ENCODE results near the gene SPTLC1.

The SPTLC1 gene

GRCh38 chr9:92095236-92095635 lies 20.0 kb downstream of the SPTLC1 start:
- no peak for DNase-seq (ENCODE audit: low spot score)

- no peak for DNase-seq (ENCODE audit: low spot score)
These were observed 20.6 kb downstream of the SPTLC1 start for GRCh38 chr9:92094655-92095054.

DNA sequence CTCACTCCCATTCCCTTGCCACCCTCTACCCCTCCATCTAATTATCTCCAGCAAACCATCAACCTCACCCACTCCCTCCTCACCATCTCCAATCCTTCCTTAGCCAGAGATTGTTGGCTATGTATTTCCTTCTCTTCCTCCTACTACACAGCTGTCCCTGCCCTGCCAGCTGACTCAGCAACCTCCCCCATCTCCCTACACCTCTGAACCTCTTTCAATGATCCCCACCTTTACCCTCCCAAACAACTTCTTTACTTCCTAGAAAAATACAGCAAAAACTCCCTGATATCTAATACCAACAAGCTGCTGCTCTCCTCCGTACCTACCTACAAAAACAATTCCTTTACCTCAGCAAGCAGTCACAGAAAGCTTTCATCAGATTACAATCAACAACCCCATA lies 37.3 kb downstream of the SPTLC1 start:
- no peak for DNase-seq (ENCODE audit: low spot score)

DNA sequence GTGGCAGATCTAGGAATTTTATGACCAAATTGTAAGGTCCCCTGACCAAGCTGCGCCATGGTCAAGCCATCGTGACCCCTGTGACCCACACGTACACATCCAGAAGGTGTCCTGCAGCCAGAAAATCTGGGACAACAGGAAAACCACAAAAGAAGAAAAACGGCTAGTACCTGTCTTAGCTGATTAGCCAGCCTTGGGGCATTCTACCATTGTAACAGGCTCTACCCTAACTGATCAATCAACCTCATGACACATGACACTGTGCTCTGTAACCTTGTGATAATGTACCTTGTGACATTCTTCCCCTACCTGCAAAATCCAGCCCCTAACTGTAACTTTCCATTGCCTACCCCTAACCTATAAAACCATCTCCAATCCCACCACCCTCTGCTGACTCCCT lies 43.6 kb downstream of the SPTLC1 start:
- DNase-seq (ENCODE audit: low spot score): no peak

DNA sequence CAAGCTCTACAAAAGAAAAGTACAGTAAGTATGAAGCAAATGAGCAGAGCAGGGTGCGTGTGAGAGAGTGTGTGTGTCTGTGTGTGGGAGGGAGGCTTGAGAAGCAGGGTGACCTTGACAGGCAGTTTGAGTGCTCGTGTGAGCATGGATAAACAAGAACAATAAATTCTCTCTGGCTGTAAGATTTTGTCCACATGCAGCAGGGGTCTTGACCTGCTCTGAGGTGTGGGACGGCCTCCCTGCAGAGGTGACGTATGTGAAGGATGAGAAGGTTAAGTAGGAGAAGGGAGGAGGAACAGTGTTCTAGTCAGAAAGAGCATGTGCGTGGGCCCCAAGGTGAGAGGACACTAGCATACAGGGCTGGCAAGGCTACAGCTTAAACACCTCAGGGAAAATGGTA lies 49.0 kb downstream of the SPTLC1 start:
- no peak for DNase-seq (ENCODE audit: low spot score)

GRCh38 chr9:92064711-92065110 lies 50.5 kb downstream of the SPTLC1 start:
- DNase-seq (ENCODE audit: low spot score): no peak

GRCh38 chr9:92061184-92061583 lies 54.0 kb downstream of the SPTLC1 start:
- DNase-seq (ENCODE audit: low spot score): no peak

GRCh38 chr9:92059661-92060060 lies 55.6 kb downstream of the SPTLC1 start:
- DNase-seq (ENCODE audit: low spot score): no peak

GRCh38 chr9:92058723-92059444 lies 56.3 kb downstream of the SPTLC1 start:
- DNase-seq (ENCODE audit: low spot score): no peak

GRCh38 chr9:92058026-92058425 lies 57.2 kb downstream of the SPTLC1 start:
- DNase-seq (ENCODE audit: low spot score): no peak

GRCh38 chr9:92057226-92057625 lies 58.0 kb downstream of the SPTLC1 start:
- DNase-seq (ENCODE audit: low spot score): no peak

DNA sequence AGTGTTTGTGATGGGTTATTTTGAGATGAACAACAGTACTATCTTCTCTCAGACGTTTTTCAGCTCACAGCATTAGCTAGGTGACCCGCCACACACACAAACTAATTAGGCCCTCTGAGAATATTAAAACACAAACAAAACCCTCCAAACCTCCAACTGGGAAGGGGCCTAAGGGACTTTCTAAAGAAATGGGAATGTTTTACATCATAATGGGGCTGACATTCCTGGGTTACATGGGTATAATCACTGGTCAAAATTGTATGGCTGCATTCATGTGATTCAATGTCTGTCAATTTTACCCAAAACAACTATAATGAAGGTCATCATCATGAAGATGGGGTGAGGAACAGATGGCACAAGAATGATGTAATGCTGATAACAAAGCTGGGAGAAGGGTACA lies 59.6 kb downstream of the SPTLC1 start:
- no peak for DNase-seq (ENCODE audit: low spot score)

- DNase-seq (ENCODE audit: low spot score): no peak
These were observed 66.1 kb downstream of the SPTLC1 start for GRCh38 chr9:92048924-92049625.

GRCh38 chr9:92047500-92047899 lies 67.7 kb downstream of the SPTLC1 start:
- peak; percentile 6 for DNase-seq (ENCODE audit: low spot score)

DNA sequence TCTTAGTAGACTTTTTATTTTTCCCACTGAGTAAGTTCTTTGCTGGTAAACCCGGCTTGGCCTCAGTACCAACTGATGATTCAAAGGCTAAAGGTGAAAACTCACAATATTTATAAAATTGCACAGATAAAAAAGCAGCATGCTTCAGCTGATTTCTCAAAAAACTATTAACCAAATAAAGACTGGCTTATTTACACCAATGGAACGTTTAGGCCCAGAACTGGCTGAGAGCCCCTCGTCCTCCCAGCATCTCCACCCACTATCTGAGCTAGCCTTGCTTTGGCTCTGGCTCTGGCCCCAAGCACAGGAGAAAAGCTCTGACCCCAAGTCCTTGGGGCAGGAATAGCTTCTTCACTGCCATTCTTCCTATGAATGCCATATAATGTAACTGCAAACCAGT lies 68.5 kb downstream of the SPTLC1 start:
- DNase-seq (ENCODE audit: low spot score): no peak

DNA sequence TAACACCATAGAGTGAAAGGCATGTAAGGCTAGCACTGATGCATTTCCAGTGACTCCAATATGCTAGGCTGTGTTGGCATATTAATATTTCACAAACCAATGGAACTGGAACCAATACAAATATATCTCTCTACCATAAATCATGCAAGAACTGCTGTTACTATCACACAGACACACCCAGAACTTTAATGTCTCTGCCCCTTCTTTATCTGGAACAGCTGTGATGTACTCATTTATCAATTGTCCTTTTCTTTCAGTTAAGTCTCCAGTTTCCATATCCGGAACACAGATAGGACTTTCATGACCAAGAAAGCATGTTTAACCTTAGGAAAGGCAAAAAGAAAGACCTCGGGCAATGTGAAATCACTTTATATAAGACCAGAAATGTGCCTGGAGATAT lies 70.3 kb downstream of the SPTLC1 start:
- no peak for DNase-seq (ENCODE audit: low spot score)

DNA sequence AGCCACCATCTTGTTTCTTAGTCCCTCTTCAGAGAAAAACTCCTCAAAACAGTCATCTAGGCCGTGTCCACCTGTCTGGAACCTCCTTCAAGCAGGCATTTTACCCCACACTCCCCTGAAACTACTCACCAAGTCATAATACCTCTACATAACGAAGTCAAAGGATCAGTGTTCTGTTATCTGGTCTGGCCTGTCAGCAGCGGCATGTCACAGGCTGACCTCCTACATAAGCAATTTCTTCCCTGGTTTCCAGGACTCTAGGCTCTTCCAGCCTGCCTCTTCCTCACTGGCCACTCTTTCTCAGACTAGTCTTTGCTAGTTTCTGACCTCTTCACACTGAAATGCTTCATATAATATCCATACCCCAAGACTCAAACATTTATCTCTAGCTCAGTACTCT lies 72.2 kb downstream of the SPTLC1 start:
- DNase-seq (ENCODE audit: low spot score): no peak

DNA sequence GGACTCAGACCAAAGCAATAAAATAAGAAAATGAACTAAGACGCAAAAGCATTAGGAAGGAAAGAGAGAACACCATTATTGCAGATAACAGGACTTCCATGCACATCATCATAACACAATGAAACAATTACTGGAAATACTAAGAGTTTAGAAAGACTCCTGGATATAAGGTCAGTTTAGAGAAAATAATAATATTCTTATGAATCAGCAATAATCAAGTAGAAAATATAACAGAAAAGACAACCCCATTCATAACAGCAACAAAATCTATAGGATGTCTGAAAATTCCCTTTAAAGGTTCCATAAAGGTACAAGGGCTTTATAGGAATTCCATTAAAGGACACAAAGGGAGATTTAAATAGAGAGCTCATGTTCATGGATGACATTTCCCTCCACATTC lies 73.0 kb downstream of the SPTLC1 start:
- DNase-seq (ENCODE audit: low spot score): no peak

GRCh38 chr9:92036756-92037155 lies 78.5 kb downstream of the SPTLC1 start:
- DNase-seq (ENCODE audit: low spot score): no peak

DNA sequence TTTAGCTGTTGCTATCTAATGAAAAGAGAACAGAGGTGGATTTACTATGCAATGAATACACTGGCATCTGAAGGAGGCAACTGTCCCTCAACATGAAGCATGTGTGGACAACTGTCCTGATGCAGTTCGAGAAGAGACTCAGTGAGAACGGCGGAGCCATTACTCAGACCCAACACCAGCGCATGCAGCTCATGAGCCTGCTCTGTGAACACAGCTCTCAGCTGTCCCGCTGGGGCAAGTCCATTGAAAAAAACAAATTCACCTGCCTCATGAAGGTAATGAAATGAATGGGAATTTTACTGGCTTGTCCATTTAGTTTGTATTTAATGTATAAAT lies 78.8 kb downstream of the SPTLC1 start:
- DNase-seq (ENCODE audit: low spot score): no peak

- DNase-seq (ENCODE audit: low spot score): no peak
These were observed 79.4 kb downstream of the SPTLC1 start for GRCh38 chr9:92035687-92036410.

- no peak for DNase-seq (ENCODE audit: low spot score)
These were observed 80.1 kb downstream of the SPTLC1 start for GRCh38 chr9:92035146-92035545.

DNA sequence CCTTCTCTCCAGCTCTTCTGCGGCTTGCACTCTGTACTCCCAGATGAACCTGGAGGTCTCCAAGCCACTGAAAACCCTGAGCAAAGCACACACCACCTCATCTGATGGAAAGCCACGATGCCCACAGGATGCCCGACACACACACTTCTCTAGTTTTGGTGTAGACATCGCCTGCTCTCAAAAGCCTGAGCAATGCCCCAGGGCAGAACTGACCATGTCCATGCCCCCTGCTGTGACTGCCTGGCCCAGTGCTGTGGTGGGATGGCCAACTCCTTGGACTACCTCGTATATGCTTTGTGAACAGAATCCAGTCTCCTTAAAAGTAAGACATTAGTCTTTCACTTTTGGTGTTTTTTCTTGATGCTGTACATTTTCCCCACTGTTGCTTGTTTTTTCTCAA lies 81.2 kb downstream of the SPTLC1 start:
- DNase-seq (ENCODE audit: low spot score): no peak
